Activated CD4-positive, alpha-beta T cell treated with anti-CD3 and anti-CD28 coated beads for 36 hours (primary cell): Measurements from ENCODE around the gene OXCT1. TPM values are rescaled to one million over a fixed set of nuclear protein-coding genes. Genes with fewer than 3 reads are reported as not detected.
"Not testable (repeated sequence)": the region's sequence is repeated elsewhere in the genome, so short reads cannot be mapped to it uniquely, and the experiment has no call there.

Experiments used
- ATAC-seq: fragments of 200-7000 bp; cut with Tn5 transposase; one replicate; pipeline ENCODE4 v1.10.0; 2021; ENCODE audit warnings: mild to moderate bottlenecking, moderate library complexity
- CTCF ChIA-PET: fragments of 350-600 bp; sonication (Branson Sonifier 250); formaldehyde crosslinking; loops from one replicate; lab custom pipeline; 2021; ENCODE audit warnings: antibody characterized with exemption; lab: Charles Lee
- POLR2A ChIA-PET: fragments of 350-600 bp; sonication (Branson Sonifier 250); formaldehyde crosslinking; loops from one replicate; lab custom pipeline; 2021; ENCODE audit warnings: antibody characterized with exemption, inconsistent platforms; lab: Charles Lee
- DNase-seq: peaks from one replicate; pipeline ENCODE4 v3.0.0-alpha.2; 2020
- H3K27ac Mint-ChIP-seq: one replicate; pipeline ENCODE4 v1.8.0; 2021; ENCODE audit warnings: mixed read lengths
- H3K27me3 Mint-ChIP-seq: one replicate; pipeline ENCODE4 v1.8.0; 2021; ENCODE audit warnings: mixed read lengths
- H3K36me3 Mint-ChIP-seq: one replicate; pipeline ENCODE4 v1.8.0; 2021; ENCODE audit warnings: low read depth, mixed read lengths
- H3K4me1 Mint-ChIP-seq: one replicate; pipeline ENCODE4 v1.8.0; 2021; ENCODE audit warnings: mixed read lengths
- H3K4me3 Mint-ChIP-seq: one replicate; pipeline ENCODE4 v1.8.0; 2021; ENCODE audit warnings: mild to moderate bottlenecking, moderate library complexity, mixed read lengths
- H3K9me3 Mint-ChIP-seq: one replicate; pipeline ENCODE4 v1.8.0; 2021; ENCODE audit warnings: low read depth, mixed read lengths
- intact Hi-C, 2 experiments: fragments of 100-400 bp; cut with DNase I in 1 of 2; cut with micrococcal nuclease in 1 of 2; formaldehyde crosslinking; loops; one replicate each; pipeline versions ENCODE4 v1.14.2 to v1.15.1; 2022 to 2024; cut with DNase I, micrococcal nuclease
- total RNA-seq, 2 experiments: library from RNA; stranded (reverse); gene quantifications; one replicate each; pipeline ENCODE4 v1.2.3, GENCODE V29; 2021

The OXCT1 gene
- total RNA-seq, 2 experiments from 2014 or later, result 70.3 to 91.4 TPM

GRCh38 chr5:41729381-41729780 is 140.8 kb downstream of the OXCT1 start:
- H3K4me1 Mint-ChIP-seq, CTCF ChIA-PET: not testable (repeated sequence)
- H3K36me3 Mint-ChIP-seq, result peaks cover 35% of the 10 kb centered on the region

GRCh38 chr5:41728281-41728680 is 141.9 kb downstream of the OXCT1 start:
- no peak overlapping the region for H3K4me3 Mint-ChIP-seq
- POLR2A ChIA-PET, result no interaction called here
- no peaks in the 10 kb centered on the region for H3K4me1 Mint-ChIP-seq
- no peaks in the 10 kb centered on the region for H3K9me3 Mint-ChIP-seq
- H3K27ac Mint-ChIP-seq, result no peak overlapping the region
- CTCF ChIA-PET, result no interaction called here
- peaks cover 29% of the 10 kb centered on the region for H3K36me3 Mint-ChIP-seq
- intact Hi-C loops, result no loop called here
- no peaks in the 10 kb centered on the region for H3K27me3 Mint-ChIP-seq
- ATAC-seq (no peak), DNase-seq (no peak)

More at GRCh38 chr5:41729381-41729780, 140.8 kb downstream of the OXCT1 start:
- DNase-seq, H3K27me3 Mint-ChIP-seq, H3K27ac Mint-ChIP-seq, H3K4me3 Mint-ChIP-seq, H3K9me3 Mint-ChIP-seq, ATAC-seq, POLR2A ChIA-PET, intact Hi-C loops: not testable (repeated sequence)

GRCh38 chr5:41722359-41722950 is 147.8 kb downstream of the OXCT1 start:
- Mint-ChIP-seq H3K27ac (no peak overlapping the region), H3K27me3 (peaks cover 3% of the 10 kb centered on the region), H3K36me3 (no peaks in the 10 kb centered on the region), H3K9me3 (no peaks in the 10 kb centered on the region), H3K4me1 (no peaks in the 10 kb centered on the region), H3K4me3 (no peak overlapping the region)
- intact Hi-C loops, result no loop called here
- ChIA-PET CTCF (interaction anchor here (0.7 to 1.0 kb wide), 3 partner anchors 18 to 1187 kb away, joined by 3 read pairs; no protein-coding TSS in a partner anchor), POLR2A (no interaction called here)
- DNase-seq (no peak), ATAC-seq (no peak)

GRCh38 chr5:41721516-41721915 is 148.7 kb downstream of the OXCT1 start:
- peaks cover 5% of the 10 kb centered on the region for H3K9me3 Mint-ChIP-seq
- ChIA-PET POLR2A (no interaction called here), CTCF (interaction anchor here (1.0 kb wide), 1 partner anchor 1188 kb away, joined by 3 read pairs; no protein-coding TSS in a partner anchor)
- ATAC-seq (no peak), DNase-seq (no peak)
- no peaks in the 10 kb centered on the region for H3K4me1 Mint-ChIP-seq
- no peak overlapping the region for H3K4me3 Mint-ChIP-seq
- no peak overlapping the region for H3K27ac Mint-ChIP-seq
- H3K36me3 Mint-ChIP-seq, result peaks cover 5% of the 10 kb centered on the region
- peaks cover 3% of the 10 kb centered on the region for H3K27me3 Mint-ChIP-seq
- intact Hi-C loops, result no loop called here

- Mint-ChIP-seq H3K27me3 (peaks cover 3% of the 10 kb centered on the region), H3K9me3 (peaks cover 12% of the 10 kb centered on the region), H3K36me3 (peaks cover 5% of the 10 kb centered on the region), H3K4me3 (no peak overlapping the region), H3K27ac (no peak overlapping the region), H3K4me1 (no peaks in the 10 kb centered on the region)
- DNase-seq, result no peak
- ChIA-PET POLR2A (no interaction called here), CTCF (no interaction called here)
- ATAC-seq, result no peak
- intact Hi-C loops, result no loop called here
Measured at GRCh38 chr5:41716382-41716781, 153.8 kb downstream of the OXCT1 start.

GRCh38 chr5:41714446-41714845 is 155.8 kb downstream of the OXCT1 start:
- H3K9me3 Mint-ChIP-seq, result peaks cover 12% of the 10 kb centered on the region
- H3K4me1 Mint-ChIP-seq, CTCF ChIA-PET, POLR2A ChIA-PET, ATAC-seq, H3K27me3 Mint-ChIP-seq, H3K36me3 Mint-ChIP-seq, H3K4me3 Mint-ChIP-seq, H3K27ac Mint-ChIP-seq, DNase-seq, intact Hi-C loops: not testable (repeated sequence)

GRCh38 chr5:41708604-41708940 is 161.7 kb downstream of the OXCT1 start:
- DNase-seq, result no peak
- H3K9me3 Mint-ChIP-seq, result peaks cover 30% of the 10 kb centered on the region
- POLR2A ChIA-PET, result no interaction called here

GRCh38 chr5:41707853-41708603 is 162.2 kb downstream of the OXCT1 start:
- Mint-ChIP-seq H3K9me3 (peaks cover 25% of the 10 kb centered on the region), H3K4me1 (no peaks in the 10 kb centered on the region), H3K27ac (no peak overlapping the region), H3K27me3 (peaks cover 10% of the 10 kb centered on the region), H3K36me3 (no peaks in the 10 kb centered on the region), H3K4me3 (no peak overlapping the region)
- ATAC-seq, result no peak
- intact Hi-C loops, result loop anchor here in 1 of 2 experiments (5.0 kb wide), 1 partner anchor 349 kb away; no protein-coding TSS in a partner anchor
- ChIA-PET POLR2A (no interaction called here), CTCF (interaction anchor here (0.6 to 1.1 kb wide), 3 partner anchors 27 to 213 kb away, joined by 4 to 5 read pairs (median 4); no protein-coding TSS in a partner anchor)
- no peak for DNase-seq

More at GRCh38 chr5:41708604-41708940, 161.7 kb downstream of the OXCT1 start:
- Mint-ChIP-seq H3K27me3 (peaks cover 10% of the 10 kb centered on the region), H3K4me3 (no peak overlapping the region), H3K36me3 (no peaks in the 10 kb centered on the region), H3K4me1 (no peaks in the 10 kb centered on the region), H3K27ac (no peak overlapping the region)
- intact Hi-C loops, result loop anchor here in 1 of 2 experiments (5.0 kb wide), 1 partner anchor 349 kb away; no protein-coding TSS in a partner anchor
- CTCF ChIA-PET, result interaction anchor here (0.7 kb wide), 1 partner anchor 445 kb away, joined by 3 read pairs; no protein-coding TSS in a partner anchor
- ATAC-seq, result no peak

GRCh38 chr5:41695920-41696582 is 174.2 kb downstream of the OXCT1 start:
- Mint-ChIP-seq H3K36me3 (no peaks in the 10 kb centered on the region), H3K9me3 (no peaks in the 10 kb centered on the region), H3K4me3 (no peak overlapping the region), H3K27me3 (peaks cover 14% of the 10 kb centered on the region), H3K4me1 (no peaks in the 10 kb centered on the region), H3K27ac (no peak overlapping the region)
- ATAC-seq, result peak; percentile 42
- CTCF ChIA-PET, result interaction anchor here (1.0 to 1.8 kb wide), 4 partner anchors 26 to 361 kb away, joined by 3 to 7 read pairs (median 5); no protein-coding TSS in a partner anchor
- POLR2A ChIA-PET, result no interaction called here
- DNase-seq, result peak; percentile 7
- intact Hi-C loops, result loop anchor here (1.0 to 10.0 kb wide), 3 partner anchors 147 to 889 kb away; no protein-coding TSS in a partner anchor

GRCh38 chr5:41686767-41687166 is 183.5 kb downstream of the OXCT1 start:
- H3K9me3 Mint-ChIP-seq, result no peaks in the 10 kb centered on the region
- no peak overlapping the region for H3K27ac Mint-ChIP-seq
- H3K27me3 Mint-ChIP-seq, result peaks cover 16% of the 10 kb centered on the region
- ChIA-PET POLR2A (no interaction called here), CTCF (no interaction called here)
- no peak overlapping the region for H3K4me3 Mint-ChIP-seq
- H3K36me3 Mint-ChIP-seq, result no peaks in the 10 kb centered on the region
- no peaks in the 10 kb centered on the region for H3K4me1 Mint-ChIP-seq
- intact Hi-C loops, result no loop called here
- ATAC-seq, result no peak
- no peak for DNase-seq

- POLR2A ChIA-PET, result no interaction called here
- CTCF ChIA-PET, result no interaction called here
- no peaks in the 10 kb centered on the region for H3K4me1 Mint-ChIP-seq
Measured at GRCh38 chr5:41686191-41686590, 184.0 kb downstream of the OXCT1 start.

More at GRCh38 chr5:41686191-41686590, 184.0 kb downstream of the OXCT1 start:
- H3K27me3 Mint-ChIP-seq, result peaks cover 14% of the 10 kb centered on the region
- no peak overlapping the region for H3K27ac Mint-ChIP-seq
- DNase-seq (no peak), ATAC-seq (no peak)
- intact Hi-C loops, result no loop called here
- H3K9me3 Mint-ChIP-seq, result no peaks in the 10 kb centered on the region
- no peaks in the 10 kb centered on the region for H3K36me3 Mint-ChIP-seq
- H3K4me3 Mint-ChIP-seq, result no peak overlapping the region
